K562 (cell line): ENCODE data around the gene CBLC. TPM values are rescaled to one million over a fixed set of nuclear protein-coding genes. Genes with fewer than 3 reads are reported as not detected.
A peak's percentile ranks its signal among the peaks of the same experiment; 100 is the strongest.

Source experiments
- CBFA2T3 ChIP-seq: fragments of 450-650 bp; IDR thresholded peaks from 2 replicates; pipeline ENCODE4 v1.6.1; 2017
- CEBPG ChIP-seq, 3 experiments: fragments of 200-800 bp in 1 of 3; sonication (Bioruptor generic) in 1 of 3; sonication (generic) in 1 of 3; formaldehyde crosslinking in 1 of 3; IDR thresholded peaks in 2 of 3; conservative IDR thresholded peaks in 1 of 3; 2 replicates each; pipeline versions ENCODE4 v1.6.1 to v1.8.0; 2016 to 2022; ENCODE audit warnings: missing compliant biosample characterization in 2 of 3, missing genetic modification characterization in 2 of 3, mild to moderate bottlenecking in 1 of 3, missing genetic modification reagents in 1 of 3
- NFXL1 ChIP-seq: fragments of 450-650 bp; formaldehyde crosslinking; IDR thresholded peaks from 2 replicates; pipeline ENCODE4 v1.4.0; 2021; ENCODE audit warnings: mild to moderate bottlenecking
- PKNOX1 ChIP-seq: fragments of 450-650 bp; IDR thresholded peaks from 2 replicates; pipeline ENCODE4 v1.6.1; 2016
- SMARCA4 ChIP-seq: fragments of 450-650 bp; IDR thresholded peaks from 2 replicates; pipeline ENCODE4 v1.6.1; 2016
- TFE3 ChIP-seq: fragments of 450-650 bp; formaldehyde crosslinking; IDR thresholded peaks from 2 replicates; pipeline ENCODE4 v1.4.0; 2020; ENCODE audit warnings: mild to moderate bottlenecking, mixed read lengths
- ZBTB34 ChIP-seq: fragments of 250-450 bp; sonication (Bioruptor Pico); IDR thresholded peaks from 2 replicates; pipeline ENCODE4 v1.8.0; 2021; ENCODE audit warnings: mild to moderate bottlenecking, moderate library complexity
- ZNF239 ChIP-seq: fragments of 250-450 bp; sonication (Bioruptor Pico); IDR thresholded peaks from 2 replicates; pipeline ENCODE4 v1.4.0; 2020; ENCODE audit warnings: mild to moderate bottlenecking
- ZNF280A ChIP-seq: fragments of 450-650 bp; IDR thresholded peaks from 2 replicates; pipeline ENCODE4 v1.6.1; 2018; ENCODE audit warnings: mild to moderate bottlenecking, low read depth; ENCODE audit not compliant: partially characterized antibody
- ZNF280B ChIP-seq: fragments of 250-450 bp; sonication (Bioruptor Pico); IDR thresholded peaks from 2 replicates; pipeline ENCODE4 v1.5.1; 2021; ENCODE audit warnings: mild to moderate bottlenecking
- ZNF766 ChIP-seq: fragments of 200-800 bp; sonication (Bioruptor generic); conservative IDR thresholded peaks from 2 replicates; pipeline ENCODE4 v1.6.1; 2016; ENCODE audit warnings: missing genetic modification characterization, missing compliant biosample characterization
- polyA plus RNA-seq, 8 experiments: library from polyadenylated mRNA; depleted of rRNA in 4 of 8; stranded (reverse) in 5 of 8; unstranded in 3 of 8; fragments of >200 nt; fragmentation: Nextera tagmentation in 2 of 8; fragmentation: Illumina TruSeq in 1 of 8; extraction: Ambion mirVana in 2 of 8; extraction: Trizol in 1 of 8; gene quantifications; 2 replicates each; pipeline versions ENCODE4 v1.2.1 to v1.2.3, GENCODE V29; 2011 to 2014; ENCODE audit warnings: inconsistent platforms in 1 of 8, missing spikeins in 1 of 8
- total RNA-seq, 7 experiments: library from RNA; depleted of rRNA in 6 of 7; stranded (reverse); fragments of >200 nt in 6 of 7; fragmentation: Illumina TruSeq in 2 of 7; extraction: Trizol in 2 of 7; gene quantifications; 2 replicates each; pipeline versions ENCODE4 v1.2.1 to v1.2.3, GENCODE V29; 2011 to 2021; ENCODE audit warnings: low replicate concordance in 1 of 7
- TF ChIP-seq, protein P1 (sequence below): sonication (generic); formaldehyde crosslinking; IDR thresholded peaks from 2 replicates; pipeline ENCODE4 v1.8.1; 2023; ENCODE audit warnings: mild to moderate bottlenecking, missing genetic modification reagents
- TF ChIP-seq, protein P2 (sequence below): IDR thresholded peaks from 2 replicates; pipeline ENCODE4 v1.6.1; 2014; ENCODE audit warnings: antibody characterized with exemption

CBLC gene
- total and polyA plus RNA-seq, 9 of the 15 experiments (the other 6 are each of a cell fraction or from before 2014, with no cell fraction given) = 0.09 TPM; not detected in 8

GRCh38 chr19:44747739-44748425 is 29.8 kb upstream of the CBLC start (continued):
- no peak for TF ChIP-seq TFE3 (CRISPR knock-in tag)
- no peak for TF ChIP-seq CEBPG (CRISPR knock-in tag; IDR thresholded peaks at IDR 0.05)
- no peak for TF ChIP-seq CEBPG (tag; conservative IDR thresholded peaks at IDR 0.05 in 1 of 2, IDR thresholded peaks at IDR 0.05 in 1 of 2)
- TF ChIP-seq CBFA2T3 = no peak
- peak; percentile 53; the same call in 1 of the 2 replicates for TF ChIP-seq PKNOX1
- TF ChIP-seq ZBTB34 = no peak
- no peak for TF ChIP-seq ZNF280A
- TF ChIP-seq SMARCA4 = no peak; the same call in 1 of the 2 replicates
- TF ChIP-seq, protein P1, sequence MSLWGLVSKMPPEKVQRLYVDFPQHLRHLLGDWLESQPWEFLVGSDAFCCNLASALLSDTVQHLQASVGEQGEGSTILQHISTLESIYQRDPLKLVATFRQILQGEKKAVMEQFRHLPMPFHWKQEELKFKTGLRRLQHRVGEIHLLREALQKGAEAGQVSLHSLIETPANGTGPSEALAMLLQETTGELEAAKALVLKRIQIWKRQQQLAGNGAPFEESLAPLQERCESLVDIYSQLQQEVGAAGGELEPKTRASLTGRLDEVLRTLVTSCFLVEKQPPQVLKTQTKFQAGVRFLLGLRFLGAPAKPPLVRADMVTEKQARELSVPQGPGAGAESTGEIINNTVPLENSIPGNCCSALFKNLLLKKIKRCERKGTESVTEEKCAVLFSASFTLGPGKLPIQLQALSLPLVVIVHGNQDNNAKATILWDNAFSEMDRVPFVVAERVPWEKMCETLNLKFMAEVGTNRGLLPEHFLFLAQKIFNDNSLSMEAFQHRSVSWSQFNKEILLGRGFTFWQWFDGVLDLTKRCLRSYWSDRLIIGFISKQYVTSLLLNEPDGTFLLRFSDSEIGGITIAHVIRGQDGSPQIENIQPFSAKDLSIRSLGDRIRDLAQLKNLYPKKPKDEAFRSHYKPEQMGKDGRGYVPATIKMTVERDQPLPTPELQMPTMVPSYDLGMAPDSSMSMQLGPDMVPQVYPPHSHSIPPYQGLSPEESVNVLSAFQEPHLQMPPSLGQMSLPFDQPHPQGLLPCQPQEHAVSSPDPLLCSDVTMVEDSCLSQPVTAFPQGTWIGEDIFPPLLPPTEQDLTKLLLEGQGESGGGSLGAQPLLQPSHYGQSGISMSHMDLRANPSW (CRISPR knock-in tag) = no peak
- TF ChIP-seq ZNF280B (CRISPR knock-in tag) = no peak
- TF ChIP-seq, protein P2, sequence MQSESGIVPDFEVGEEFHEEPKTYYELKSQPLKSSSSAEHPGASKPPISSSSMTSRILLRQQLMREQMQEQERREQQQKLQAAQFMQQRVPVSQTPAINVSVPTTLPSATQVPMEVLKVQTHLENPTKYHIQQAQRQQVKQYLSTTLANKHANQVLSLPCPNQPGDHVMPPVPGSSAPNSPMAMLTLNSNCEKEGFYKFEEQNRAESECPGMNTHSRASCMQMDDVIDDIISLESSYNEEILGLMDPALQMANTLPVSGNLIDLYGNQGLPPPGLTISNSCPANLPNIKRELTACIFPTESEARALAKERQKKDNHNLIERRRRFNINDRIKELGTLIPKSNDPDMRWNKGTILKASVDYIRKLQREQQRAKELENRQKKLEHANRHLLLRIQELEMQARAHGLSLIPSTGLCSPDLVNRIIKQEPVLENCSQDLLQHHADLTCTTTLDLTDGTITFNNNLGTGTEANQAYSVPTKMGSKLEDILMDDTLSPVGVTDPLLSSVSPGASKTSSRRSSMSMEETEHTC = no peak
- TF ChIP-seq ZNF239 = no peak
- no peak for TF ChIP-seq ZNF766 (CRISPR knock-in tag)
- no peak for TF ChIP-seq NFXL1
